ENCODE measurements around the gene GPR25. TPM values are rescaled to one million over a fixed set of nuclear protein-coding genes. Genes with fewer than 3 reads are reported as not detected.

GPR25 gene
- total and polyA plus RNA-seq, 2 experiments from 2014 or later: 0.12 TPM; not detected in 1

DNA sequence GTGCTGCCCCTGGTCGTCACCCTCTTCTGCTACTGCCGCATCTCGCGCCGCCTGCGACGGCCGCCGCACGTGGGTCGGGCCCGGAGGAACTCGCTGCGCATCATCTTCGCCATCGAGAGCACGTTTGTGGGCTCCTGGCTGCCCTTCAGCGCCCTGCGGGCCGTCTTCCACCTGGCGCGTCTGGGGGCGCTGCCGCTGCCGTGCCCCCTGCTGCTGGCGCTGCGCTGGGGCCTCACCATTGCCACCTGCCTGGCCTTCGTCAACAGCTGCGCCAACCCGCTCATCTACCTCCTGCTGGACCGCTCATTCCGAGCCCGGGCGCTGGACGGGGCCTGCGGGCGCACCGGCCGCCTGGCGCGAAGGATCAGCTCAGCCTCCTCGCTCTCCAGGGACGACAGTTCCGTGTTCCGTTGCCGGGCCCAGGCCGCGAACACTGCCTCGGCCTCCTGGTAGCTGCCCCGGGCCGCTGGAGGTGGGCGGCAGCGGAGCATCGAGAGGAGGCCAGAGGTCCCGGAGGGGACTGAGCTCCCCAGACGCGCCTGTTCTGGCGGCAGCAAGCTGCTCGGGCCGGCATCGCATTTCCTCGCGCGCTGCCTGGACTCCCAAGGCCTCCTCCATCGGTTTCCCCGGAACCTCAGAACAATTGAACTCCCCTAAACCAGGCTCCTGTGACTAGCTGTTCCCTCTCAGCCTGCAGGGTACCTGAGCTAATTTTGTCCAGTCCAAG lies 1.1 kb downstream of the GPR25 start:
- Histone ChIP-seq H3K9me3 (ENCODE audit: low read depth) (no peaks in the 10 kb centered on the region), H3K4me3 (no peak overlapping the region)
- peak in 1 of 2 donors; percentile 10 for DNase-seq (ENCODE audit: low read depth in 1 of 2, low spot score in 1 of 2)

DNA sequence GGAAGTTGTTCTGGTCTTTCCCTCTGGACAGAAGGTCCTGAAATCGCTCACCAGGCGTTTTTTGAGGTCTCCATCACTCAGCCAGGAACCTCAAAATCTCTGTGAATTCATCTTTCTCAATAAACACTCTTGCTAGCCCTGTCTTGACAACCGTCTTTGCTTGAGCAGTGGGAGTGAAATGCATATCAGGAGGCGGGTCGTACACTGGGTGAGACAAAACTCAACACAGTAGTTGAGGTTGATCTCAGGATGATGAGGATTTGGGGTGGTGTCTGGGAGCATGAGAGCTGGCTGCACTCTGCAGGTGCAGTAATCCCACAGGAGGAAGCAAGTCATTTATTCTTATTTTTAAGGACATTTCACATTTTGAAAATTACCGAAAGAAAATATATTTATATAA lies 1.9 kb downstream of the GPR25 start:
- Histone ChIP-seq H3K27me3 (no peaks in the 10 kb centered on the region), H3K9me3 (ENCODE audit: low read depth) (no peaks in the 10 kb centered on the region), H3K4me3 (no peak overlapping the region), H3K27ac (no peak overlapping the region), H3K36me3 (no peaks in the 10 kb centered on the region), H3K4me1 (ENCODE audit: low read depth) (no peaks in the 10 kb centered on the region)
- TF ChIP-seq, protein P1, sequence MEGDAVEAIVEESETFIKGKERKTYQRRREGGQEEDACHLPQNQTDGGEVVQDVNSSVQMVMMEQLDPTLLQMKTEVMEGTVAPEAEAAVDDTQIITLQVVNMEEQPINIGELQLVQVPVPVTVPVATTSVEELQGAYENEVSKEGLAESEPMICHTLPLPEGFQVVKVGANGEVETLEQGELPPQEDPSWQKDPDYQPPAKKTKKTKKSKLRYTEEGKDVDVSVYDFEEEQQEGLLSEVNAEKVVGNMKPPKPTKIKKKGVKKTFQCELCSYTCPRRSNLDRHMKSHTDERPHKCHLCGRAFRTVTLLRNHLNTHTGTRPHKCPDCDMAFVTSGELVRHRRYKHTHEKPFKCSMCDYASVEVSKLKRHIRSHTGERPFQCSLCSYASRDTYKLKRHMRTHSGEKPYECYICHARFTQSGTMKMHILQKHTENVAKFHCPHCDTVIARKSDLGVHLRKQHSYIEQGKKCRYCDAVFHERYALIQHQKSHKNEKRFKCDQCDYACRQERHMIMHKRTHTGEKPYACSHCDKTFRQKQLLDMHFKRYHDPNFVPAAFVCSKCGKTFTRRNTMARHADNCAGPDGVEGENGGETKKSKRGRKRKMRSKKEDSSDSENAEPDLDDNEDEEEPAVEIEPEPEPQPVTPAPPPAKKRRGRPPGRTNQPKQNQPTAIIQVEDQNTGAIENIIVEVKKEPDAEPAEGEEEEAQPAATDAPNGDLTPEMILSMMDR (IDR thresholded peaks at IDR 0.05; ENCODE audit: low read depth, low read length): no peak
- DNase-seq (ENCODE audit: low read depth in 1 of 2, low spot score in 1 of 2): no peak

More for the DNA sequence above, 1.1 kb downstream of the GPR25 start:
- H3K4me1 ChIP-seq (ENCODE audit: low read depth): no peaks in the 10 kb centered on the region
- no peaks in the 10 kb centered on the region for H3K36me3 ChIP-seq
- no peaks in the 10 kb centered on the region for H3K27me3 ChIP-seq
- H3K27ac ChIP-seq: no peak overlapping the region
- TF ChIP-seq, protein P1 (IDR thresholded peaks at IDR 0.05; ENCODE audit: low read depth, low read length): peak; percentile 3

DNA sequence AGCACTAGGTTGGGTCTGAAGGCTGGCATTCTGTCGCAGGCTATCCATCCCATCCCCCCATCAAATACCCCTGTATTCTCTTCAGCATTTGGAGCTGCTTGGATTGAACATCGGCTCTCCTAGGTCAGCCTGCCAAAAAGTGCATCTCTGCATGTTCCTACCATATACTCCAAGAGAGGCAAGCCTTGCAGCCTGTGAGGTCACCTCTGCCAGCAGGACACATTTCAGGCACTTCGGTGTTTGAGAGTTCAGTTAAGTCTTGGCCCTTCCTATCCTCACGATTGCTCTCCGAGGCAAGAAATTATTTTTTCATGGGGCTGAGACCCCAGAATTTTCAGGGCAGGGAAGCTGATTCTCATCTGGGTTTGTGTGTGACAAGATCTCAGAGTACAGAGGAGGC lies 2.6 kb downstream of the GPR25 start:
- DNase-seq (ENCODE audit: low read depth in 1 of 2, low spot score in 1 of 2): no peak
- TF ChIP-seq, protein P1 (IDR thresholded peaks at IDR 0.05; ENCODE audit: low read depth, low read length): no peak
- Histone ChIP-seq H3K27me3 (no peaks in the 10 kb centered on the region), H3K9me3 (ENCODE audit: low read depth) (no peaks in the 10 kb centered on the region), H3K36me3 (no peaks in the 10 kb centered on the region), H3K4me1 (ENCODE audit: low read depth) (no peaks in the 10 kb centered on the region), H3K27ac (no peak overlapping the region), H3K4me3 (no peak overlapping the region)

DNA sequence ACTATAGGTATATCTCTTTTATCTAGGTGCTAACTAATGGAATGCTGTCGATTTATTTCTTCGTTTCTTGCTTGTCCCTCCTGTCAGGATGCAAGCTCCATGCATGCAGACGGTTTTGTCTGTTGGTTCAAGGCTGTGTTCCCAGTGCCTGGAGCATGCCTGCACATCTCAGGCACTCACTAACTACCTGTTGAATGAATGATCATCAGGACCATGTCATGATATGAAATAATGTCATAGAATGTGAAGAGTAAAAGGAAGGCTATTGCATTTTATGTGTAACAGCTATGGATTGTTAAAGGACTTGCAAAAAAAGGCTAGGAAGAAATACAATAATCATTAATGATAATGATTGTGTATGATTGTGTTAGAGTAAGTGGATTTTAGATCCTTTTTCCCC lies 4.2 kb downstream of the GPR25 start:
- H3K4me1 ChIP-seq (ENCODE audit: low read depth): no peaks in the 10 kb centered on the region
- no peak for DNase-seq (ENCODE audit: low read depth in 1 of 2, low spot score in 1 of 2)
- H3K9me3 ChIP-seq (ENCODE audit: low read depth): no peaks in the 10 kb centered on the region
- H3K27me3 ChIP-seq: no peaks in the 10 kb centered on the region
- no peak overlapping the region for H3K4me3 ChIP-seq
- TF ChIP-seq, protein P1 (IDR thresholded peaks at IDR 0.05; ENCODE audit: low read depth, low read length): no peak
- no peak overlapping the region for H3K27ac ChIP-seq
- H3K36me3 ChIP-seq: no peaks in the 10 kb centered on the region

DNA sequence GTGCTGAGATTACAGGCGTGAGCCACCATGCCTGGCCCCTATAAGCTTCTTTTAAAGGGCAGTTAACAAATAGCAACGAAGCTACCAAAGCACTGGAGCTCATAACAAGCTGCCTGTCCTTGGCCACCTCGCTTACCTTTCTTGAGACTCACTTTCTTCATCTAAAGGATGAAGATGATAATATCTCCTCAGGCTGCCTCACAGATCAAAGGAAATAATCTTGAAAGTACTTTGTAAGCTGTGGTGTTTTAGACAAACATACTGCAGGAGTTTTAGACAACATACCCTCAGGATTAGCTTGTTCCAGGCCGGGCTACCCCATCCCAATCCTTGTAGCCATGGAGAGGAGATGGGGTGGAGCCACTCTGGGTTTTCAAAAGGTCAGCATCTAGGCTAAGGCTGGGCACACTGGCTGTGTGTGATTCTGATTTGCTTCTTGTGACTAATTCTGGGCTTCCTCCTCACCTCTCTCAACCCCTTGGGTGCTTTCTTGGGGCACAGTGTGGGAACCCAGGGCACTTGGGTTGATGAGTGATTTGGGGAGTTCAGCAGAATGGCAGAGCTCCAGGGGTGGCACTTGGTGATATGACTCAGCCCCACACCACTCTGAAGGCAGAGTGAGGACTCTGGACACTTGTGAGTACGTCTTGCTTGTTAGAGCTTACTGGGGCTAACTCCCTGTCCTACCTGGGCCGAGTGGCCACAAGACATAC lies 5.2 kb downstream of the GPR25 start:
- Histone ChIP-seq H3K4me1 (ENCODE audit: low read depth) (no peaks in the 10 kb centered on the region), H3K4me3 (no peak overlapping the region), H3K27ac (no peak overlapping the region), H3K9me3 (ENCODE audit: low read depth) (no peaks in the 10 kb centered on the region), H3K27me3 (no peaks in the 10 kb centered on the region), H3K36me3 (no peaks in the 10 kb centered on the region)
- no peak for DNase-seq (ENCODE audit: low read depth in 1 of 2, low spot score in 1 of 2)
- TF ChIP-seq, protein P1 (IDR thresholded peaks at IDR 0.05; ENCODE audit: low read depth, low read length): no peak
